DOHH2 (cell line): ENCODE measurements around the gene RFX6.

ENCODE experiments used
- CTCF ChIP-seq: fragments of 200-600 bp; sonication (generic); IDR thresholded peaks from one replicate; pipeline ENCODE4 v1.5.1; 2014; ENCODE audit warnings: antibody characterized with exemption, mild to moderate bottlenecking, low read depth, low read length; ENCODE audit not compliant: poor library complexity, severe bottlenecking
- EZH2phosphoT487 ChIP-seq: fragments of 200-600 bp; sonication (generic); IDR thresholded peaks from 2 replicates; pipeline ENCODE4 v1.6.1; 2017; ENCODE audit warnings: borderline replicate concordance, mild to moderate bottlenecking, antibody characterized with exemption, low read length, moderate library complexity, mixed read lengths

GRCh38 chr6:116887894-116888293 is 10.9 kb downstream of the RFX6 start:
- TF ChIP-seq CTCF: no peak
- TF ChIP-seq EZH2phosphoT487: no peak
